CD14-positive monocyte (primary cell): Measurements from ENCODE around the gene VAMP2. TPM values are rescaled to one million over a fixed set of nuclear protein-coding genes. Genes with fewer than 3 reads are reported as not detected.

Experiments
- DNase-seq, 3 donors: peaks; one replicate each; pipeline ENCODE4 v3.0.0-alpha.2; 2011 to 2022
- H2AFZ ChIP-seq: 2 replicates; pipeline ENCODE4 v1.6.0; 2012; ENCODE audit warnings: mild to moderate bottlenecking, low read depth, low read length, inconsistent platforms; ENCODE audit not compliant: insufficient read depth, poor library complexity, severe bottlenecking
- H3K27ac ChIP-seq, 2 donors: 1 replicate in 1 of 2; 2 replicates in 1 of 2; pipeline ENCODE4 v1.5.1; 2012 to 2013; ENCODE audit warnings: low read length in 2 of 2, control low read depth in 1 of 2, inconsistent platforms in 1 of 2, low read depth in 1 of 2, mild to moderate bottlenecking in 1 of 2
- H3K27me3 ChIP-seq, 2 donors: one replicate each; pipeline versions ENCODE4 v1.6.0 to v1.6.1; 2011 to 2013; ENCODE audit warnings: low read length in 2 of 2; ENCODE audit not compliant: control insufficient read depth in 2 of 2, insufficient read depth in 2 of 2
- H3K36me3 ChIP-seq, 2 donors: replicated peaks in 1 of 2; 1 replicate in 1 of 2; 2 replicates in 1 of 2; pipeline versions ENCODE4 v1.5.1 to v1.6.1; 2012 to 2013; ENCODE audit warnings: low read length in 2 of 2, control low read depth in 1 of 2, inconsistent platforms in 1 of 2, mild to moderate bottlenecking in 1 of 2; ENCODE audit not compliant: insufficient read depth in 2 of 2, control insufficient read depth in 1 of 2
- H3K4me1 ChIP-seq, 2 donors: 1 replicate in 1 of 2; 2 replicates in 1 of 2; pipeline versions ENCODE4 v1.5.1 to v1.6.1; 2012 to 2013; ENCODE audit warnings: low read length in 2 of 2, control low read depth in 1 of 2, inconsistent platforms in 1 of 2, mild to moderate bottlenecking in 1 of 2, moderate library complexity in 1 of 2; ENCODE audit not compliant: insufficient read depth in 2 of 2, control insufficient read depth in 1 of 2
- H3K4me2 ChIP-seq: replicated peaks from 2 replicates; pipeline ENCODE3; 2012; ENCODE audit warnings: low read length, moderate library complexity, mild to moderate bottlenecking; ENCODE audit not compliant: poor library complexity, severe bottlenecking; ENCODE audit errors: extremely low read depth
- H3K4me3 ChIP-seq, 3 experiments: fragments of 200-600 bp in 1 of 3; sonication (generic) in 1 of 3; replicated peaks in 1 of 3; 1 replicate in 2 of 3; 2 replicates in 1 of 3; pipeline ENCODE4 v1.5.1; 2011 to 2013; ENCODE audit warnings: low read length in 3 of 3, mild to moderate bottlenecking in 3 of 3, control low read depth in 2 of 3, low read depth in 2 of 3, inconsistent platforms in 1 of 3, moderate library complexity in 1 of 3
- H3K79me2 ChIP-seq: 2 replicates; pipeline ENCODE4 v1.6.0; 2012; ENCODE audit warnings: mild to moderate bottlenecking, control low read depth, inconsistent platforms, low read length, moderate library complexity; ENCODE audit not compliant: insufficient read depth
- H3K9ac ChIP-seq: 2 replicates; pipeline ENCODE4 v1.6.0; 2017; ENCODE audit warnings: low read length, mild to moderate bottlenecking; ENCODE audit not compliant: insufficient read depth, poor library complexity, severe bottlenecking
- H3K9me3 ChIP-seq, 2 donors: replicated peaks in 1 of 2; 1 replicate in 1 of 2; 2 replicates in 1 of 2; pipeline versions ENCODE4 v1.5.1 to v1.6.1; 2012 to 2013; ENCODE audit warnings: low read length in 2 of 2, control low read depth in 1 of 2; ENCODE audit not compliant: control insufficient read depth in 1 of 2, insufficient read depth in 1 of 2
- H4K20me1 ChIP-seq: 2 replicates; pipeline ENCODE4 v1.6.0; 2012; ENCODE audit warnings: mild to moderate bottlenecking, low read length, control low read depth, moderate library complexity; ENCODE audit not compliant: insufficient read depth
- H3K27ac Mint-ChIP-seq, 7 donors: one replicate each; pipeline ENCODE4 v1.8.0; 2020; ENCODE audit warnings: mild to moderate bottlenecking in 7 of 7, mixed read lengths in 7 of 7, moderate library complexity in 6 of 7, inconsistent platforms in 2 of 7
- H3K27me3 Mint-ChIP-seq, 3 donors: one replicate each; pipeline ENCODE4 v1.8.0; 2021 to 2022; ENCODE audit warnings: low read depth in 3 of 3, mild to moderate bottlenecking in 3 of 3, mixed read lengths in 3 of 3, moderate library complexity in 3 of 3, inconsistent platforms in 1 of 3
- H3K36me3 Mint-ChIP-seq, 2 donors: one replicate each; pipeline ENCODE4 v1.8.0; 2020; ENCODE audit warnings: mixed read lengths in 2 of 2, inconsistent platforms in 1 of 2, mild to moderate bottlenecking in 1 of 2
- H3K4me1 Mint-ChIP-seq: one replicate; pipeline ENCODE4 v1.8.0; 2020; ENCODE audit warnings: mild to moderate bottlenecking, mixed read lengths
- H3K4me3 Mint-ChIP-seq, 2 donors: one replicate each; pipeline ENCODE4 v1.8.0; 2020; ENCODE audit warnings: mild to moderate bottlenecking in 2 of 2, mixed read lengths in 2 of 2, moderate library complexity in 1 of 2
- H3K9me3 Mint-ChIP-seq, 7 donors: one replicate each; pipeline ENCODE4 v1.8.0; 2020 to 2022; ENCODE audit warnings: mixed read lengths in 7 of 7, mild to moderate bottlenecking in 6 of 7, moderate library complexity in 6 of 7, inconsistent platforms in 2 of 7
- CTCF ChIP-seq: fragments of 200-600 bp; IDR thresholded peaks from one replicate; pipeline ENCODE4 v1.8.0; 2022; ENCODE audit warnings: antibody characterized with exemption, mild to moderate bottlenecking
- WGBS: methylation state at CpG from one replicate; pipeline ENCODE4 v1.1.5; 2013; ENCODE audit warnings: missing lambda C conversion rate; ENCODE audit not compliant: insufficient coverage; 5-methylcytosine and 5-hydroxymethylcytosine counted together
- intact Hi-C, 2 donors: fragments of 100-400 bp; cut with micrococcal nuclease; formaldehyde crosslinking; loops; one replicate each; pipeline versions ENCODE4 v1.15.0 to v1.15.1; 2023
- polyA plus RNA-seq, 3 donors: library from polyadenylated mRNA; depleted of rRNA in 1 of 3; unstranded in 2 of 3; stranded (reverse) in 1 of 3; fragments of 300-500 nt in 2 of 3; fragments of >200 nt in 1 of 3; fragmentation: Illumina TruSeq in 2 of 3; gene quantifications; 1 replicate in 2 of 3; 2 replicates in 1 of 3; pipeline ENCODE4 v1.2.3, GENCODE V29; 2012 to 2021

Gene VAMP2
- polyA plus RNA-seq, 3 donors: 10.2 to 139 (median 14.5) TPM

DNA sequence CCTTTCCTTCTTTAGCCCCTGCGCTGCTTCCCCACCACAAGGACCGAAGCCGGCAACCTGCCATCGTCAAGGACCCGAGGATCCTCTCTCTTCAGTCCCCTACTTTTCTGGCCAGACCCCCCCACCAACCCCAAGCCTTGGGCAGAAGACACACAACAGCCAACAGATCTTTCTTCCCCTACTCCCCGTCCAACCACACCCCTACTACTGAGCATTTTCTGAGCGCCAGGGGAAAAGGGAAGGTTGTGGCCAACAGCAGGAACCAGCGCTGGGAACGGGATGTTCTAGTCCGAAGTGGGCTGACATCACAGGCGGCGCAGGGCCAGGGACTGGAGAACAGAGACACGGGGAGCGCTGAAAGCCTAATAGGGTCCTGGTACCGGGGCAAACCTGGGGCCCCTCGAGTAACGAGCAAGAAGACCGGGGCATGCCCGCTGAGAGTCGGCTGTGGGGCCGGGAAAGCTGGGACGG lies 11.1 kb downstream of the VAMP2 start:
- Histone ChIP-seq H3K27ac (peak overlapping the region; percentile 97 to 99), H3K4me1 (peaks cover 47 to 60% of the 10 kb centered on the region in 2 donors), H3K9ac (peak overlapping the region; percentile 78), H3K79me2 (peaks cover 26% of the 10 kb centered on the region), H3K4me2 (peak overlapping the region; percentile 97), H3K9me3 (no peaks in the 10 kb centered on the region), H4K20me1 (peaks cover 84% of the 10 kb centered on the region), H3K27me3 (no peaks in the 10 kb centered on the region), H3K36me3 (peaks cover 35 to 41% of the 10 kb centered on the region in 2 donors), H3K4me3 (peak overlapping the region; percentile 52 to 100 (median 88)), H2AFZ (no peak overlapping the region)
- Mint-ChIP-seq H3K27me3 (peaks cover 0 to 14% (median 0%) of the 10 kb centered on the region in 3 donors), H3K27ac (peak overlapping the region in 3 of 7 donors; percentile 96 to 99 (median 98)), H3K4me3 (peak overlapping the region; percentile 97 to 99), H3K9me3 (peaks cover 0 to 4% (median 0%) of the 10 kb centered on the region in 7 donors), H3K36me3 (peaks cover 49 to 53% of the 10 kb centered on the region in 2 donors), H3K4me1 (peaks cover 28% of the 10 kb centered on the region)
- intact Hi-C loops: loop anchor here in 1 of 2 donors (5.0 to 10.0 kb wide), 2 partner anchors 36 to 317 kb away; partner anchors contain the start of gene KDM6B
- WGBS: 0% methylated on average over 22 of the region's 22 CpGs
- peak; percentile 59 to 70 (median 68) for DNase-seq
- no peak for TF ChIP-seq CTCF

- H3K9me3 Mint-ChIP-seq: peaks cover 0 to 4% (median 0%) of the 10 kb centered on the region in 7 donors
- peak overlapping the region; percentile 97 to 99 for H3K4me3 Mint-ChIP-seq
- Histone ChIP-seq H4K20me1 (peaks cover 89% of the 10 kb centered on the region), H3K9ac (peak overlapping the region; percentile 78), H3K4me3 (peak overlapping the region; percentile 52 to 100 (median 88)), H3K4me2 (peak overlapping the region; percentile 97), H3K36me3 (peaks cover 40 to 46% of the 10 kb centered on the region in 2 donors), H3K9me3 (no peaks in the 10 kb centered on the region), H2AFZ (no peak overlapping the region), H3K4me1 (peaks cover 46 to 60% of the 10 kb centered on the region in 2 donors), H3K27ac (peak overlapping the region; percentile 97 to 99), H3K27me3 (no peaks in the 10 kb centered on the region), H3K79me2 (peaks cover 26% of the 10 kb centered on the region)
- H3K27me3 Mint-ChIP-seq: peaks cover 0 to 14% (median 0%) of the 10 kb centered on the region in 3 donors
- peaks cover 28% of the 10 kb centered on the region for H3K4me1 Mint-ChIP-seq
- intact Hi-C loops: loop anchor here in 1 of 2 donors (5.0 to 10.0 kb wide), 2 partner anchors 36 to 316 kb away; partner anchors contain the start of gene KDM6B
- H3K36me3 Mint-ChIP-seq: peaks cover 54 to 58% of the 10 kb centered on the region in 2 donors
- TF ChIP-seq CTCF: no peak
- WGBS: under 1% methylated on average over 38 of the region's 38 CpGs
- peak overlapping the region in 5 of 7 donors; percentile 78 to 99 (median 96) for H3K27ac Mint-ChIP-seq
- peak; percentile 72 to 75 (median 75) for DNase-seq
Measured at GRCh38 chr17:8151120-8151640, 11.6 kb downstream of the VAMP2 start.
